Fibroblast of the aortic adventitia (primary cell): Measurements from ENCODE around the gene TSEN2. TPM values are rescaled to one million over a fixed set of nuclear protein-coding genes. Genes with fewer than 3 reads are reported as not detected.
A peak's percentile ranks its signal among the peaks of the same experiment; 100 is the strongest.

Source experiments
- DNase-seq: peaks from one replicate; pipeline ENCODE4 v3.0.0-alpha.2; 2010; ENCODE audit warnings: low read depth
- H3K4me3 ChIP-seq: 2 replicates; pipeline ENCODE4 v1.5.1; 2011; ENCODE audit warnings: low read depth, mild to moderate bottlenecking, control low read depth, low read length, moderate library complexity
- CTCF ChIP-seq: IDR thresholded peaks from 2 replicates; pipeline ENCODE4 v1.5.1; 2011; ENCODE audit warnings: mild to moderate bottlenecking, low read length, control low read depth, inconsistent platforms; ENCODE audit not compliant: insufficient read depth
- total RNA-seq: library from RNA; depleted of rRNA; stranded (reverse); fragments of >200 nt; gene quantifications from 2 replicates; pipeline ENCODE4 v1.2.3, GENCODE V29; 2012; ENCODE audit warnings: low replicate concordance

The TSEN2 gene
- total RNA-seq, 1 donor = 17.7 TPM

GRCh38 chr3:12471241-12471640 is 13.0 kb upstream of the TSEN2 start:
- no peak for TF ChIP-seq CTCF
- H3K4me3 ChIP-seq = no peak overlapping the region
- no peak for DNase-seq

- DNase-seq = no peak
- no peak for TF ChIP-seq CTCF
- H3K4me3 ChIP-seq = no peak overlapping the region
Measured at GRCh38 chr3:12472000-12472610, 12.2 kb upstream of the TSEN2 start.

GRCh38 chr3:12472796-12473195 is 11.5 kb upstream of the TSEN2 start:
- no peak overlapping the region for H3K4me3 ChIP-seq
- DNase-seq = no peak

GRCh38 chr3:12473511-12473910 is 10.8 kb upstream of the TSEN2 start:
- H3K4me3 ChIP-seq = no peak overlapping the region
- no peak for TF ChIP-seq CTCF
- DNase-seq = no peak

More at GRCh38 chr3:12472796-12473195, 11.5 kb upstream of the TSEN2 start:
- TF ChIP-seq CTCF = no peak

GRCh38 chr3:12476238-12476897 is 7.9 kb upstream of the TSEN2 start:
- no peak for TF ChIP-seq CTCF
- no peak overlapping the region for H3K4me3 ChIP-seq
- DNase-seq = peak; percentile 60

- no peak for DNase-seq
- TF ChIP-seq CTCF = no peak
Measured at GRCh38 chr3:12477256-12477655, 7.0 kb upstream of the TSEN2 start.

More at GRCh38 chr3:12477256-12477655, 7.0 kb upstream of the TSEN2 start:
- no peak overlapping the region for H3K4me3 ChIP-seq
